Activated B cell treated with CpG ODN at 0.5 μM for 24 hours (primary cell): ENCODE data around the gene SLC19A1. TPM values are rescaled to one million over a fixed set of nuclear protein-coding genes. Genes with fewer than 3 reads are reported as not detected.

ENCODE experiments used
- ATAC-seq: fragments of 200-7000 bp; cut with Tn5 transposase; one replicate; pipeline ENCODE4 v1.10.0; 2021; ENCODE audit warnings: low read depth, mild to moderate bottlenecking, moderate library complexity
- CTCF ChIA-PET: fragments of 350-600 bp; sonication (Branson Sonifier 250); formaldehyde crosslinking; loops from one replicate; lab custom pipeline; 2021; ENCODE audit warnings: antibody characterized with exemption; lab: Charles Lee
- POLR2A ChIA-PET: fragments of 350-600 bp; sonication (Branson Sonifier 250); formaldehyde crosslinking; loops from one replicate; lab custom pipeline; 2021; ENCODE audit warnings: antibody characterized with exemption; lab: Charles Lee
- DNase-seq: peaks from one replicate; pipeline ENCODE4 v3.0.0; 2022
- H3K27ac Mint-ChIP-seq: one replicate; pipeline ENCODE4 v1.8.0; 2020; ENCODE audit warnings: mixed read lengths
- H3K27me3 Mint-ChIP-seq: one replicate; pipeline ENCODE4 v1.8.0; 2021; ENCODE audit warnings: mixed read lengths
- H3K36me3 Mint-ChIP-seq: one replicate; pipeline ENCODE4 v1.8.0; 2021; ENCODE audit warnings: low read depth, mixed read lengths
- H3K4me1 Mint-ChIP-seq: one replicate; pipeline ENCODE4 v1.8.0; 2021; ENCODE audit warnings: mixed read lengths
- H3K4me3 Mint-ChIP-seq: one replicate; pipeline ENCODE4 v1.8.0; 2020; ENCODE audit warnings: mild to moderate bottlenecking, mixed read lengths
- H3K9me3 Mint-ChIP-seq: one replicate; pipeline ENCODE4 v1.8.0; 2020; ENCODE audit warnings: mixed read lengths
- CTCF ChIP-seq: fragments of 200-600 bp; IDR thresholded peaks from one replicate; pipeline ENCODE4 v1.8.0; 2022; ENCODE audit warnings: antibody characterized with exemption, mild to moderate bottlenecking
- intact Hi-C: fragments of 100-400 bp; cut with micrococcal nuclease; formaldehyde crosslinking; loops from one replicate; pipeline ENCODE4 v1.15.1; 2024
- total RNA-seq: library from RNA; stranded (reverse); gene quantifications from 2 replicates; pipeline ENCODE4 v1.2.3, GENCODE V29; 2022

Gene SLC19A1
- total RNA-seq, 1 donor from 2014 or later: 10.7 TPM

GRCh38 chr21:45557616-45558043 is 15.4 kb upstream of the SLC19A1 start:
- ATAC-seq: no peak
- POLR2A ChIA-PET: no interaction called here

GRCh38 chr21:45556645-45557615 is 14.7 kb upstream of the SLC19A1 start:
- ChIA-PET POLR2A (interaction anchor here (0.6 to 2.0 kb wide), 3 partner anchors 35 to 740 kb away, joined by 3 to 7 read pairs (median 4); no protein-coding TSS in a partner anchor), CTCF (interaction anchor here (0.8 to 1.7 kb wide), 7 partner anchors 11 to 262 kb away, joined by 3 to 16 read pairs (median 4); no protein-coding TSS in a partner anchor)
- intact Hi-C loops: loop anchor here (1.0 kb wide), 3 partner anchors 35 to 263 kb away; no protein-coding TSS in a partner anchor
- Mint-ChIP-seq H3K4me1 (peaks cover 17% of the 10 kb centered on the region), H3K36me3 (no peaks in the 10 kb centered on the region), H3K9me3 (no peaks in the 10 kb centered on the region), H3K27me3 (peaks cover 3% of the 10 kb centered on the region), H3K4me3 (peak overlapping the region; percentile 53), H3K27ac (no peak overlapping the region)
- DNase-seq (peak; percentile 50), ATAC-seq (peak; percentile 42)
- TF ChIP-seq CTCF: no peak

More at GRCh38 chr21:45557616-45558043, 15.4 kb upstream of the SLC19A1 start:
- H3K27ac Mint-ChIP-seq: no peak overlapping the region
- no peak overlapping the region for H3K4me3 Mint-ChIP-seq
- peaks cover 15% of the 10 kb centered on the region for H3K4me1 Mint-ChIP-seq
- H3K27me3 Mint-ChIP-seq: peaks cover 3% of the 10 kb centered on the region
- H3K36me3 Mint-ChIP-seq: no peaks in the 10 kb centered on the region
- no peaks in the 10 kb centered on the region for H3K9me3 Mint-ChIP-seq
- intact Hi-C loops: no loop called here
- no peak for DNase-seq
- CTCF ChIA-PET: no interaction called here
- no peak for TF ChIP-seq CTCF

GRCh38 chr21:45556302-45556644 is 14.0 kb upstream of the SLC19A1 start:
- H3K4me3 Mint-ChIP-seq: peak overlapping the region; percentile 70
- ChIA-PET CTCF (interaction anchor here (0.8 to 1.7 kb wide), 7 partner anchors 11 to 263 kb away, joined by 3 to 16 read pairs (median 4); no protein-coding TSS in a partner anchor), POLR2A (interaction anchor here (0.6 to 2.0 kb wide), 4 partner anchors 36 to 739 kb away, joined by 3 to 7 read pairs (median 4); no protein-coding TSS in a partner anchor)
- H3K27ac Mint-ChIP-seq: no peak overlapping the region
- peaks cover 3% of the 10 kb centered on the region for H3K27me3 Mint-ChIP-seq
- H3K4me1 Mint-ChIP-seq: peaks cover 24% of the 10 kb centered on the region
- DNase-seq: no peak
- H3K36me3 Mint-ChIP-seq: no peaks in the 10 kb centered on the region
- no peaks in the 10 kb centered on the region for H3K9me3 Mint-ChIP-seq
- ATAC-seq: no peak
- intact Hi-C loops: loop anchor here (1.0 kb wide), 3 partner anchors 36 to 264 kb away; no protein-coding TSS in a partner anchor
- TF ChIP-seq CTCF: no peak

DNA sequence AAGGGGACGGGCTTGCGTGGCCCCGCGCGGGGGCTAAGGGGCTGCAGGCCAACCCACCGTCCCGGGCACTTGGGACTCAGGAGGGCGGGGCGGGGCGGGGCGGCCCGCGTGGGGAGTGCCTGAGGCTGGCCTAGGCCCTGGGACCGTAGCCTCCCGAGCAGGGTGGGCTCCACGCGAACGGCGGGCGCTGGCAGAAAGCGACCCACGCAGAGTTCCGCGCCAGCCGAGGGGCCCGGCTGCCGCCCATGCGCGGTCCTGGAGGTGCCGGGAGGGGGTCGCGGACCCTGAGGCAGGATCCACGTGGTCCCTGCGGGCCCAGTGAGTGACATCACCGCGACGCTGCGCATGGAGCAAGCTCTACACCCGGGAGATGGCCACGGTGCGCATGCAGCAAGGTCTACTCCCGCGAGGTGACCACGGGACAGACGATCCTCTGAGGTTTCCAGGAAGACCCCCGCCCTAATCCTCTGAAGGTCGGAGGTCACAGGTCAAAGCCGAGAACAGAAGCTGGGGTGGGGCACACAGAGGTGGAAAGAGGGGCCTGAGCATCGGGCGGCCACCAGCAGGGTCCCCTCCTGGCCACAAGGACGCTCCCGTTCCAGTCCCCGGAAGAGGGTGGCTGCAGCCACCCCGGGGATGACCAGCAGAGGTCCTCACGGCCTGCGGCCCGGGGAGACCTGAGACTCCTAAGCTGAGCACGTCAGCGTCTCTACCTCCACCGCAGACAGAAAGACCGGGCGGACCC is 13.5 kb upstream of the SLC19A1 start:
- Mint-ChIP-seq H3K27me3 (peaks cover 3% of the 10 kb centered on the region), H3K4me3 (peak overlapping the region; percentile 70), H3K9me3 (no peaks in the 10 kb centered on the region), H3K27ac (no peak overlapping the region), H3K36me3 (no peaks in the 10 kb centered on the region), H3K4me1 (peaks cover 29% of the 10 kb centered on the region)
- no peak for TF ChIP-seq CTCF
- ATAC-seq (peak; percentile 43), DNase-seq (peak; percentile 56)
- intact Hi-C loops: loop anchor here (1.0 kb wide), 5 partner anchors 13 to 265 kb away; partner anchors contain the start of gene SLC19A1
- CTCF ChIA-PET: interaction anchor here (0.8 to 1.7 kb wide), 7 partner anchors 12 to 264 kb away, joined by 3 to 16 read pairs (median 4); no protein-coding TSS in a partner anchor
- POLR2A ChIA-PET: interaction anchor here (0.7 to 2.0 kb wide), 3 partner anchors 36 to 390 kb away, joined by 3 to 7 read pairs (median 3); no protein-coding TSS in a partner anchor
